ENCODE measurements around the gene ALOX5AP. TPM values are rescaled to one million over a fixed set of nuclear protein-coding genes. Genes with fewer than 3 reads are reported as not detected.

Gene ALOX5AP
- total RNA-seq, 2 experiments from 2014 or later = 40.5 to 42.2 TPM

DNA sequence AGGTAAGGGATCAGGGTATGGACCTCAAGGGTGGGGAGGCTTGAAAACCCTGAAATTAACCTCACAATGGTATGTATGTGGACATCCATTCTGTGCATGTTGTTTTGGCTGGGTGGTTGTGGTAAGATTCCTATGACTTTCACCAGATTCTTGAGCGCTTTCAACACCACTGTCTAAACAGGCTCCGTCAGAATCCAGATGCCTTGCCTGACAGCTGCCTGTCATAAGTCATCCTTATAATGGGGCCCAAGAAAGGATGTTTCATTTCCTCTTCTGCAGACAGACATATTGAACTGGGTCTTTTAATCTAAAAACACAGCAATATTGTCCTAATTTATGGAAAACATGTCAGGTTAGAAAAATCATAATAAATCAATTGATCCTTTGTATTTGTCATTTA, 41.3 kb downstream of the ALOX5AP start:
- TF ChIP-seq, protein P1, sequence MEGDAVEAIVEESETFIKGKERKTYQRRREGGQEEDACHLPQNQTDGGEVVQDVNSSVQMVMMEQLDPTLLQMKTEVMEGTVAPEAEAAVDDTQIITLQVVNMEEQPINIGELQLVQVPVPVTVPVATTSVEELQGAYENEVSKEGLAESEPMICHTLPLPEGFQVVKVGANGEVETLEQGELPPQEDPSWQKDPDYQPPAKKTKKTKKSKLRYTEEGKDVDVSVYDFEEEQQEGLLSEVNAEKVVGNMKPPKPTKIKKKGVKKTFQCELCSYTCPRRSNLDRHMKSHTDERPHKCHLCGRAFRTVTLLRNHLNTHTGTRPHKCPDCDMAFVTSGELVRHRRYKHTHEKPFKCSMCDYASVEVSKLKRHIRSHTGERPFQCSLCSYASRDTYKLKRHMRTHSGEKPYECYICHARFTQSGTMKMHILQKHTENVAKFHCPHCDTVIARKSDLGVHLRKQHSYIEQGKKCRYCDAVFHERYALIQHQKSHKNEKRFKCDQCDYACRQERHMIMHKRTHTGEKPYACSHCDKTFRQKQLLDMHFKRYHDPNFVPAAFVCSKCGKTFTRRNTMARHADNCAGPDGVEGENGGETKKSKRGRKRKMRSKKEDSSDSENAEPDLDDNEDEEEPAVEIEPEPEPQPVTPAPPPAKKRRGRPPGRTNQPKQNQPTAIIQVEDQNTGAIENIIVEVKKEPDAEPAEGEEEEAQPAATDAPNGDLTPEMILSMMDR (IDR thresholded peaks at IDR 0.05) = no peak
- POLR2A ChIA-PET = no interaction called here
- no peak overlapping the region for H3K27ac Mint-ChIP-seq
- H3K4me1 Mint-ChIP-seq (ENCODE audit: low read depth) = peaks cover 21% of the 10 kb centered on the region
- H3K9me3 Mint-ChIP-seq = peaks cover 1% of the 10 kb centered on the region
- peaks cover 7% of the 10 kb centered on the region for H3K36me3 Mint-ChIP-seq (ENCODE audit: low read depth)
- no peak overlapping the region for H3K4me3 Mint-ChIP-seq
- peaks cover 2% of the 10 kb centered on the region for H3K27me3 Mint-ChIP-seq
- ATAC-seq = no peak
- intact Hi-C loops (cut with micrococcal nuclease) = no loop called here
- no peak for DNase-seq
- CTCF ChIA-PET = no interaction called here

DNA sequence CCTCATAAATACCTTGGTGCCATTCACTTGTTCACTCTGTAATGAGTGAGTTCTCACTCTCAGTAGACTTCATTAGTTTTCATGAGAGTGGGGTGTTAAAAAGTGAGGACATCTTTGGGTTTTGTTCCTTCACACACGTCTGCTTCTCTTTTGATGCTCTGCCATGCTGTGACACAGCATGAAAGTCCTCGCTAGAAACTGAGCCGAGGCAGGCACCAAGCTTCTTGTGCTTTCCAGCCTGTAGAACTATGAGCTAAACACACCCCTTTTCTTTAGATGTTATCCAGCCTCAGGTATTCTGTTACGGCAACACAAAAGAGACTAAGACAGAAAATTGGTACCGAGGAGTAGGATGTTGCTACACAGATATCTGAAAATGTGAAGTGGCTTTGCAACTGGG, 43.7 kb downstream of the ALOX5AP start:
- intact Hi-C loops (cut with micrococcal nuclease) = no loop called here
- CTCF ChIA-PET = interaction anchor here (1.5 kb wide), 1 partner anchor 32 kb away, joined by 3 read pairs; no protein-coding TSS in a partner anchor
- TF ChIP-seq, protein P1 (IDR thresholded peaks at IDR 0.05) = no peak
- H3K27me3 Mint-ChIP-seq = peaks cover 2% of the 10 kb centered on the region
- POLR2A ChIA-PET = interaction anchor here (1.5 kb wide), 1 partner anchor 12 kb away, joined by 5 read pairs; no protein-coding TSS in a partner anchor
- peaks cover 10% of the 10 kb centered on the region for H3K4me1 Mint-ChIP-seq (ENCODE audit: low read depth)
- ATAC-seq (no peak), DNase-seq (no peak)
- peaks cover 5% of the 10 kb centered on the region for H3K36me3 Mint-ChIP-seq (ENCODE audit: low read depth)
- no peak overlapping the region for H3K4me3 Mint-ChIP-seq
- no peak overlapping the region for H3K27ac Mint-ChIP-seq
- H3K9me3 Mint-ChIP-seq = peaks cover 1% of the 10 kb centered on the region

- no peak for ATAC-seq
- H3K36me3 Mint-ChIP-seq (ENCODE audit: low read depth) = peaks cover 5% of the 10 kb centered on the region
- intact Hi-C loops (cut with micrococcal nuclease) = no loop called here
- TF ChIP-seq, protein P1 (IDR thresholded peaks at IDR 0.05) = no peak
- H3K9me3 Mint-ChIP-seq = peaks cover 1% of the 10 kb centered on the region
- no peak overlapping the region for H3K4me3 Mint-ChIP-seq
- ChIA-PET POLR2A (no interaction called here), CTCF (interaction anchor here (1.5 kb wide), 1 partner anchor 32 kb away, joined by 3 read pairs; no protein-coding TSS in a partner anchor)
- peaks cover 4% of the 10 kb centered on the region for H3K4me1 Mint-ChIP-seq (ENCODE audit: low read depth)
- DNase-seq = no peak
- peaks cover 2% of the 10 kb centered on the region for H3K27me3 Mint-ChIP-seq
- H3K27ac Mint-ChIP-seq = no peak overlapping the region
Measured at GRCh38 chr13:30779608-30780007, 44.3 kb downstream of the ALOX5AP start.

GRCh38 chr13:30780338-30780981, 45.1 kb downstream of the ALOX5AP start:
- TF ChIP-seq, protein P1 (IDR thresholded peaks at IDR 0.05) = no peak
- peaks cover 1% of the 10 kb centered on the region for H3K9me3 Mint-ChIP-seq

GRCh38 chr13:30785191-30785850, 50.0 kb downstream of the ALOX5AP start:
- intact Hi-C loops (cut with micrococcal nuclease) = loop anchor here (5.0 kb wide), 1 partner anchor 43 kb away; no protein-coding TSS in a partner anchor
- Mint-ChIP-seq H3K27ac (no peak overlapping the region), H3K4me1 (ENCODE audit: low read depth) (peaks cover 8% of the 10 kb centered on the region), H3K9me3 (peaks cover 1% of the 10 kb centered on the region), H3K4me3 (no peak overlapping the region), H3K36me3 (ENCODE audit: low read depth) (peaks cover 5% of the 10 kb centered on the region), H3K27me3 (peaks cover 2% of the 10 kb centered on the region)
- TF ChIP-seq, protein P1 (IDR thresholded peaks at IDR 0.05) = no peak
- CTCF ChIA-PET = no interaction called here
- POLR2A ChIA-PET = no interaction called here
- DNase-seq (no peak), ATAC-seq (no peak)

More at GRCh38 chr13:30780338-30780981, 45.1 kb downstream of the ALOX5AP start:
- H3K4me1 Mint-ChIP-seq (ENCODE audit: low read depth) = no peaks in the 10 kb centered on the region
- H3K27me3 Mint-ChIP-seq = peaks cover 2% of the 10 kb centered on the region
- no peak for ATAC-seq
- no peak overlapping the region for H3K27ac Mint-ChIP-seq
- H3K4me3 Mint-ChIP-seq = no peak overlapping the region
- ChIA-PET CTCF (no interaction called here), POLR2A (interaction anchor here (1.0 kb wide), 1 partner anchor 51 kb away, joined by 3 read pairs; no protein-coding TSS in a partner anchor)
- no peak for DNase-seq
- H3K36me3 Mint-ChIP-seq (ENCODE audit: low read depth) = peaks cover 5% of the 10 kb centered on the region
- intact Hi-C loops (cut with micrococcal nuclease) = no loop called here

All from activated CD8-positive, alpha-beta T cell treated with anti-CD3 and anti-CD28 coated beads for 36 hours (primary cell).